H1 (cell line): ENCODE results near the gene PDE4B. TPM values are rescaled to one million over a fixed set of nuclear protein-coding genes. Genes with fewer than 3 reads are reported as not detected.
"Not testable (repeated sequence)": the region's sequence is repeated elsewhere in the genome, so short reads cannot be mapped to it uniquely, and the experiment has no call there.

ENCODE experiments used
- CTCF ChIA-PET: fragments of 300-600 bp; sonication (Branson Sonifier 250); formaldehyde crosslinking; loops from one replicate; lab custom pipeline; 2021; ENCODE audit not compliant: partially characterized antibody; lab: Charles Lee
- POLR2A ChIA-PET: fragments of 300-600 bp; sonication (Branson Sonifier 250); formaldehyde crosslinking; loops from one replicate; lab custom pipeline; 2021; ENCODE audit warnings: inconsistent platforms; ENCODE audit not compliant: partially characterized antibody; lab: Charles Lee
- DNase-seq, 2 experiments: peaks; one replicate each; pipeline versions ENCODE4 v3.0.0 to v3.0.0-alpha.2; 2010 to 2022; ENCODE audit warnings: low spot score in 2 of 2, low read depth in 1 of 2, mixed read lengths in 1 of 2
- FAIRE-seq: peaks from 2 replicates; lab custom pipeline; 2011; peaks lifted over from hg19 to GRCh38; lab: Jason Lieb, UNC
- H2AFZ ChIP-seq: 2 replicates; pipeline ENCODE4 v1.8.1; 2012; ENCODE audit warnings: low read length, inconsistent platforms
- H2AK5ac ChIP-seq: 2 replicates; pipeline ENCODE4 v1.6.1; 2013; ENCODE audit warnings: low read depth, low read length
- H2BK120ac ChIP-seq: replicated peaks from 2 replicates; pipeline ENCODE3; 2013; ENCODE audit warnings: low read depth, low read length, inconsistent platforms
- H2BK12ac ChIP-seq: 2 replicates; pipeline ENCODE4 v1.6.1; 2013; ENCODE audit warnings: low read depth, low read length
- H2BK15ac ChIP-seq: 2 replicates; pipeline ENCODE4 v1.6.1; 2013; ENCODE audit warnings: low read length
- H2BK20ac ChIP-seq: 2 replicates; pipeline ENCODE4 v1.6.1; 2013; ENCODE audit warnings: low read length
- H2BK5ac ChIP-seq: 2 replicates; pipeline ENCODE4 v1.6.1; 2013; ENCODE audit warnings: low read depth, low read length
- H3K14ac ChIP-seq: 2 replicates; pipeline ENCODE4 v1.6.1; 2013; ENCODE audit warnings: inconsistent platforms; ENCODE audit not compliant: insufficient read length
- H3K18ac ChIP-seq: 2 replicates; pipeline ENCODE4 v1.6.1; 2013; ENCODE audit warnings: low read length; ENCODE audit errors: extremely low read depth
- H3K23ac ChIP-seq: 2 replicates; pipeline ENCODE4 v1.6.1; 2013; ENCODE audit warnings: inconsistent platforms; ENCODE audit not compliant: insufficient read length
- H3K23me2 ChIP-seq: 2 replicates; pipeline ENCODE4 v1.6.1; 2013; ENCODE audit warnings: low read depth, low read length
- H3K27ac ChIP-seq: 2 replicates; pipeline ENCODE4 v1.6.1; 2011; ENCODE audit warnings: low read depth, low read length, inconsistent platforms
- H3K27me3 ChIP-seq, 4 experiments: replicated peaks in 1 of 4; 1 replicate in 1 of 4; 2 replicates in 3 of 4; pipeline versions ENCODE4 v1.6.1 to v1.8.1; 2011 to 2013; ENCODE audit warnings: low read length in 3 of 4, mild to moderate bottlenecking in 3 of 4, inconsistent platforms in 2 of 4, mixed read lengths in 2 of 4, moderate library complexity in 1 of 4; ENCODE audit not compliant: control insufficient read depth in 3 of 4, insufficient read depth in 3 of 4; ENCODE audit errors: extremely low read depth in 1 of 4
- H3K36me3 ChIP-seq, 4 experiments: 2 replicates each; pipeline versions ENCODE4 v1.6.1 to v1.8.1; 2011 to 2013; ENCODE audit warnings: mild to moderate bottlenecking in 4 of 4, low read length in 3 of 4, moderate library complexity in 2 of 4, control low read depth in 1 of 4, inconsistent platforms in 1 of 4; ENCODE audit not compliant: insufficient read depth in 4 of 4, control insufficient read depth in 2 of 4
- H3K4ac ChIP-seq: replicated peaks from 2 replicates; pipeline ENCODE3; 2013; ENCODE audit warnings: low read length, low read depth, mixed read lengths, inconsistent platforms; ENCODE audit not compliant: insufficient read length
- H3K4me1 ChIP-seq, 4 experiments: replicated peaks in 1 of 4; 1 replicate in 1 of 4; 2 replicates in 3 of 4; pipeline versions ENCODE4 v1.6.1 to v1.8.1; 2011 to 2013; ENCODE audit warnings: low read length in 3 of 4, inconsistent platforms in 2 of 4, mixed read lengths in 1 of 4; ENCODE audit not compliant: insufficient read depth in 4 of 4, control insufficient read depth in 3 of 4
- H3K4me2 ChIP-seq, 2 experiments: 2 replicates each; pipeline versions ENCODE4 v1.6.1 to v1.8.1; 2011 to 2013; ENCODE audit warnings: low read depth in 2 of 2, low read length in 2 of 2, control low read depth in 1 of 2, inconsistent platforms in 1 of 2, mild to moderate bottlenecking in 1 of 2; ENCODE audit not compliant: insufficient read depth in 1 of 2
- H3K4me3 ChIP-seq, 4 experiments: fragments of 200-600, 300-600 bp in 1 of 4; sonication (generic), shearing (Covaris generic), sonication (Bioruptor Twin) in 1 of 4; 2 replicates each; pipeline versions ENCODE4 v1.5.1 to v1.8.1; 2011 to 2016; ENCODE audit warnings: low read length in 4 of 4, low read depth in 3 of 4, control low read depth in 2 of 4, inconsistent platforms in 2 of 4, mild to moderate bottlenecking in 2 of 4, mixed read lengths in 1 of 4, moderate library complexity in 1 of 4; ENCODE audit not compliant: insufficient read depth in 2 of 4; ENCODE audit errors: extremely low read depth in 1 of 4
- H3K56ac ChIP-seq: replicated peaks from 2 replicates; pipeline ENCODE3; 2013; ENCODE audit warnings: low read depth, mild to moderate bottlenecking, mixed read lengths, low read length, inconsistent platforms; ENCODE audit not compliant: insufficient read length
- H3K79me1 ChIP-seq: 2 replicates; pipeline ENCODE4 v1.6.1; 2013; ENCODE audit warnings: low read depth, low read length, control low read depth
- H3K79me2 ChIP-seq, 2 experiments: 2 replicates each; pipeline versions ENCODE4 v1.6.1 to v1.8.1; 2012 to 2013; ENCODE audit warnings: low read length in 2 of 2, mild to moderate bottlenecking in 2 of 2, inconsistent platforms in 1 of 2; ENCODE audit not compliant: insufficient read depth in 2 of 2, control insufficient read depth in 1 of 2
- H3K9ac ChIP-seq, 4 experiments: replicated peaks in 1 of 4; 1 replicate in 1 of 4; 2 replicates in 3 of 4; pipeline versions ENCODE4 v1.6.1 to v1.8.1; 2011 to 2013; ENCODE audit warnings: low read depth in 3 of 4, low read length in 3 of 4, control low read depth in 2 of 4, mild to moderate bottlenecking in 2 of 4, moderate library complexity in 2 of 4, inconsistent platforms in 1 of 4; ENCODE audit errors: extremely low read depth in 1 of 4
- H3K9me3 ChIP-seq, 2 experiments: 2 replicates each; pipeline versions ENCODE4 v1.6.1 to v1.8.1; 2012 to 2013; ENCODE audit warnings: mild to moderate bottlenecking in 2 of 2, moderate library complexity in 2 of 2, control low read depth in 1 of 2, inconsistent platforms in 1 of 2, low read depth in 1 of 2, low read length in 1 of 2, mixed read lengths in 1 of 2; ENCODE audit not compliant: insufficient read depth in 2 of 2
- H4K20me1 ChIP-seq, 2 experiments: replicated peaks in 1 of 2; 2 replicates each; pipeline versions ENCODE3 to v1.8.1; 2011 to 2013; ENCODE audit warnings: inconsistent platforms in 2 of 2, low read length in 2 of 2, mild to moderate bottlenecking in 1 of 2; ENCODE audit not compliant: insufficient read depth in 2 of 2, control insufficient read depth in 1 of 2
- H4K5ac ChIP-seq: 2 replicates; pipeline ENCODE4 v1.6.1; 2013; ENCODE audit warnings: low read length, low read depth, mixed read lengths, inconsistent platforms; ENCODE audit not compliant: insufficient read length
- H4K8ac ChIP-seq: 2 replicates; pipeline ENCODE4 v1.8.0; 2013; ENCODE audit warnings: mild to moderate bottlenecking, moderate library complexity, low read length, inconsistent platforms; ENCODE audit not compliant: insufficient read depth; ENCODE audit errors: extremely low read depth
- H4K91ac ChIP-seq: replicated peaks from 2 replicates; pipeline ENCODE3; 2013; ENCODE audit warnings: low read length, mixed read lengths, inconsistent platforms; ENCODE audit not compliant: insufficient read length
- WGBS, 2 experiments: shearing (Covaris generic) in 1 of 2; methylation state at CpG; one replicate each; pipeline versions ENCODE4 v1.1.6 to v1.1.7; 2013 to 2015; ENCODE audit warnings: low lambda C conversion rate in 2 of 2, mixed read lengths in 2 of 2, inconsistent platforms in 1 of 2, low coverage in 1 of 2, missing lambda C conversion rate in 1 of 2; ENCODE audit not compliant: insufficient replicate concordance in 2 of 2, insufficient coverage in 1 of 2, insufficient read length in 1 of 2; ENCODE audit errors: extremely low coverage in 1 of 2, missing lambda C conversion rate in 1 of 2; 5-methylcytosine and 5-hydroxymethylcytosine counted together
- polyA plus RNA-seq, 7 experiments: library from polyadenylated mRNA; depleted of rRNA in 3 of 7; stranded (reverse) in 5 of 7; unstranded in 2 of 7; fragments of >200 nt in 5 of 7; fragments of 200-250 nt in 2 of 7; gene quantifications; 1 replicate in 5 of 7; 2 replicates in 1 of 7; 4 replicates in 1 of 7; pipeline versions ENCODE4 v1.2.1 to v1.2.3, GENCODE V29; 2011 to 2013; ENCODE audit warnings: missing spikeins in 2 of 7, mixed read lengths in 2 of 7
- total RNA-seq: library from RNA; stranded (reverse); fragmentation: NEBNext Ultra II Directional; extraction: Animal tissue kit (Norgen Biotek cat#: 25700); gene quantifications from 2 replicates; pipeline ENCODE4 v1.2.1, GENCODE V29; 2021

PDE4B gene
- total and polyA plus RNA-seq, 2 of the 8 experiments (the other 6 are each of a cell fraction or from before 2014, with no cell fraction given) = 5.0 to 15.1 TPM

DNA sequence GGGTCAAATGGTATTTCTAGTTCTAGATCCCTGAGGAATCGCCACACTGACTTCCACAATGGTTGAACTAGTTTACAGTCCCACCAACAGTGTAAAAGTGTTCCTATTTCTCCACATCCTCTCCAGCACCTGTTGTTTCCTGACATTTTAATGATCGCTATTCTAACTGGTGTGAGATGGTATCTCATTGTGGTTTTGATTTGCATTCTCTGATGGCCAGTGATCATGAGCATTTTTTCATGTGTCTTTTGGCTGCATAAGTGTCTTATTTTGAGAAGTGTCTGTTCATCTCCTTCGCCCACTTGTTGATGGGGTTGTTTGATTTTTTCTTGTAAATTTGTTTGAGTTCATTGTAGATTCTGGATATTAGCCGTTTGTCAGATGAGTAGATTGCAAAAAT is 274.5 kb downstream of the PDE4B start:
- H2BK12ac ChIP-seq, DNase-seq, H3K9ac ChIP-seq, H3K36me3 ChIP-seq, H3K56ac ChIP-seq, H2BK120ac ChIP-seq, FAIRE-seq, H2AFZ ChIP-seq, H3K4me1 ChIP-seq, H4K91ac ChIP-seq, POLR2A ChIA-PET, H2BK20ac ChIP-seq, H3K18ac ChIP-seq, H3K9me3 ChIP-seq, H4K20me1 ChIP-seq, H4K8ac ChIP-seq, CTCF ChIA-PET, H3K4ac ChIP-seq, H2BK15ac ChIP-seq, H3K23ac ChIP-seq, H2BK5ac ChIP-seq, H2AK5ac ChIP-seq, H3K14ac ChIP-seq, H3K23me2 ChIP-seq, H3K4me2 ChIP-seq, H3K27me3 ChIP-seq, H3K79me2 ChIP-seq, H3K79me1 ChIP-seq, H3K27ac ChIP-seq, H4K5ac ChIP-seq, H3K4me3 ChIP-seq: not testable (repeated sequence)
- WGBS, 2 experiments = 94% methylated on average over 3 of the region's 4 CpGs; no CpG with 5 or more reads in 1 of the 2 experiments
